ENCODE results near the gene CFAP119. TPM values are rescaled to one million over a fixed set of nuclear protein-coding genes. Genes with fewer than 3 reads are reported as not detected.
"Not testable (repeated sequence)": the region's sequence is repeated elsewhere in the genome, so short reads cannot be mapped to it uniquely, and the experiment has no call there.

Gene CFAP119
- total RNA-seq (2021; fragmentation: NEBNext Ultra II Directional; extraction: Animal tissue kit (Norgen Biotek cat#: 25700)): 1 to 10 TPM; 4.3 to 7.6 (median 5.1) TPM
- long read RNA-seq, partial matches to known transcripts: 2 of 7 reads
- long read RNA-seq, other reads (novel, unspliced or antisense): 5 of 7 reads

GRCh38 chr16:30761928-30762902 is at the start of gene CFAP119, which contains the start of gene RNF40:
Gene CFAP119 (minus strand): TSS chr16:30762062. CDS start chr16:30761748, 314 bp downstream.
Gene RNF40 (plus strand): TSS chr16:30762322. CDS start chr16:30762546, 224 bp downstream.
- peak; percentile 98 for DNase-seq
- H3K36me3 Mint-ChIP-seq (ENCODE audit: low read depth): peaks cover 29% of the 10 kb centered on the region
- TF ChIP-seq CTCF (IDR thresholded peaks at IDR 0.05): no peak
- no peaks in the 10 kb centered on the region for H3K9me3 Mint-ChIP-seq
- peaks cover 27% of the 10 kb centered on the region for H3K4me1 Mint-ChIP-seq (ENCODE audit: low read depth)
- peak within 1 kb of the TSS; percentile 95 for H3K4me3 Mint-ChIP-seq
- peaks cover 10% of the 10 kb centered on the region for H3K27me3 Mint-ChIP-seq (ENCODE audit: insufficient read depth)
- peak within 1 kb of the TSS; percentile 90 for H3K27ac Mint-ChIP-seq

GRCh38 chr16:30809675-30810074 is 47.8 kb upstream of the CFAP119 start:
- not testable (repeated sequence) for H3K36me3 Mint-ChIP-seq (ENCODE audit: low read depth); H3K27ac Mint-ChIP-seq; H3K27me3 Mint-ChIP-seq (ENCODE audit: insufficient read depth); H3K4me3 Mint-ChIP-seq; H3K9me3 Mint-ChIP-seq; DNase-seq
- peaks cover 30% of the 10 kb centered on the region for H3K4me1 Mint-ChIP-seq (ENCODE audit: low read depth)

- not testable (repeated sequence) for H3K36me3 Mint-ChIP-seq (ENCODE audit: low read depth); H3K27me3 Mint-ChIP-seq (ENCODE audit: insufficient read depth); H3K27ac Mint-ChIP-seq; H3K4me3 Mint-ChIP-seq; H3K9me3 Mint-ChIP-seq; DNase-seq
- peaks cover 25% of the 10 kb centered on the region for H3K4me1 Mint-ChIP-seq (ENCODE audit: low read depth)
These were observed 47.1 kb upstream of the CFAP119 start for GRCh38 chr16:30808890-30809426.

GRCh38 chr16:30808146-30808545 is 46.3 kb upstream of the CFAP119 start:
- no peak for TF ChIP-seq CTCF (IDR thresholded peaks at IDR 0.05)
- peaks cover 20% of the 10 kb centered on the region for H3K4me1 Mint-ChIP-seq (ENCODE audit: low read depth)
- H3K27ac Mint-ChIP-seq: no peak overlapping the region

GRCh38 chr16:30805370-30806169 is 43.7 kb upstream of the CFAP119 start:
- Mint-ChIP-seq H3K27ac (peak overlapping the region; percentile 92), H3K4me3 (peak overlapping the region; percentile 90), H3K27me3 (ENCODE audit: insufficient read depth) (peaks cover 3% of the 10 kb centered on the region), H3K36me3 (ENCODE audit: low read depth) (no peaks in the 10 kb centered on the region), H3K9me3 (no peaks in the 10 kb centered on the region), H3K4me1 (ENCODE audit: low read depth) (peaks cover 20% of the 10 kb centered on the region)
- TF ChIP-seq CTCF (IDR thresholded peaks at IDR 0.05): no peak; the same call in 1 of the 2 replicates
- peak; percentile 56 for DNase-seq

More at GRCh38 chr16:30808146-30808545, 46.3 kb upstream of the CFAP119 start:
- no peaks in the 10 kb centered on the region for H3K36me3 Mint-ChIP-seq (ENCODE audit: low read depth)
- no peaks in the 10 kb centered on the region for H3K9me3 Mint-ChIP-seq
- DNase-seq: no peak
- H3K27me3 Mint-ChIP-seq (ENCODE audit: insufficient read depth): no peaks in the 10 kb centered on the region; the same call in none of the 2 replicates
- H3K4me3 Mint-ChIP-seq: no peak overlapping the region

GRCh38 chr16:30805056-30805369 is 43.2 kb upstream of the CFAP119 start:
- Mint-ChIP-seq H3K36me3 (ENCODE audit: low read depth) (no peaks in the 10 kb centered on the region), H3K27ac (peak overlapping the region; percentile 92), H3K9me3 (no peaks in the 10 kb centered on the region), H3K4me1 (ENCODE audit: low read depth) (peaks cover 20% of the 10 kb centered on the region), H3K27me3 (ENCODE audit: insufficient read depth) (peaks cover 3% of the 10 kb centered on the region), H3K4me3 (peak overlapping the region; percentile 90)
- no peak for TF ChIP-seq CTCF (IDR thresholded peaks at IDR 0.05)
- DNase-seq: peak; percentile 17

Data from HFFc6 (cell line).